GM21447 (cell line): ENCODE measurements around the gene RNF121.

Experiments used
- ATAC-seq: cut with Tn5 transposase; IDR thresholded peaks from one replicate; pipeline ENCODE4 v1.9.1; 2021; ENCODE audit not compliant: unreplicated experiment

RNF121 gene

GRCh38 chr11:71987521-71987920, 58.7 kb downstream of the RNF121 start:
- ATAC-seq: no peak

GRCh38 chr11:71988050-71988449, 59.2 kb downstream of the RNF121 start:
- ATAC-seq: no peak

DNA sequence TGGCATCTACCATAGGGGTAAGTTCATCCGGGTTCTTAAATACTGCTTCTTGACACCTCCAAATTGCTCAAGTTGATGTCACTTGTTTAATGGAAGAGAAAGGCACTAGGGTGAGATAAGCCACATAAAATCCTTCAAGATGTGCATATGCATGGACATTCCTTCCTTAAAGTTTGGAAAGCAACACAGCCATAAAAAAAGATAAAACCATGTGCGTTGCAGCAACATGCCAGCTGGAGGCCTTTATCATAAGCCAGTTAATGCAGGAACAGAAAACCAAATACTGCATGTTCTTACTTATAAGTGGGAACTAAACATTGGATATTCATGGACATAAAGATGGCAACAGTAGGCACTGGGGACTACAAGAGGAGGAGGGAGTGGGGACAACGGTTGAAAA, 61.9 kb downstream of the RNF121 start:
- no peak for ATAC-seq

DNA sequence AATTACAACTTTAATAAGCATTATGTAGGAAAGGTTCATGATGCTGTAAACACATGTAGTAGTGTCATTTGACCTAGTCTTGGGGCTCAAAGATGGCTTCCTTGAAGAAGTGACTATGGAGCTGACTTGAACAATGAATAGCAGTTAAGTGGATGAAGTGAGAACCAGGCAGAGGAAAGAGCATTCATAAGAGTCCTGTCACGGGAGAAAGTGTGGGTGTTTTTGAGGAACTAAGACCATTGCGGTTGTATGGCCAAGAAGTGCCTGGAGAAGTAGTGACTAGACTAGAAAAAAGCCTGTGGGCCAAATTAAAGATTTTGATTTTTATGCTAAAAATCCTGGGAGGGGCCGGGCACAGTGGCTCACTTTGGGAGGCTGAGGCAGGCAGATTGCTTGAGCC, 62.6 kb downstream of the RNF121 start:
- ATAC-seq: peak; percentile 73

DNA sequence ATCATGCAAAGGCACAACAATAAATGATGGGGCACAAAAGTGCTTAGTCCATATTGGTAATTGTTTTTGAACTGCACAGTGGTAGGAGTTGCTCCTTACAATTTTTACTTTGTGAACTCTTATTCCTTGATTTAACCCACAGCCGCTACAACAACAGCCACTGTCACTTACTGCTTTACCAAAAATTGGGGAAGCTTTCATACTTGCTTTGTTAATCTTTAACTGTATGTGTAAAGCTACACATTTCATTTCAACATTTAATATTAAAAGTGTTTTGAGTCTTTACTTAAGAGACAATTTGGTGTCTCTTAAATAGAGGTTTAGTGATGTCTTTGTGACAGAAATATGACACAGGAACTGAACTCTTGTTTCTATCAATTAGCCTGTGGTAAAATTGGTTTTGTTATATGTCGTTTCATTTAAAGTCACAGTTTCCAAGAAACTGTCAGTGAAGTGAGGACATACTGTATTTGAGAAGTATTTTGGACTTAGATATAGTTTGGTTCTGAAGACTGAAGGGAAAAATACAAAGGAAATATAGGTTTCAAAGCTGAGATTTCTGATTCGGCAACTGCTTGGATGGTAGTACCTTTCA, 63.4 kb downstream of the RNF121 start:
- ATAC-seq: no peak

DNA sequence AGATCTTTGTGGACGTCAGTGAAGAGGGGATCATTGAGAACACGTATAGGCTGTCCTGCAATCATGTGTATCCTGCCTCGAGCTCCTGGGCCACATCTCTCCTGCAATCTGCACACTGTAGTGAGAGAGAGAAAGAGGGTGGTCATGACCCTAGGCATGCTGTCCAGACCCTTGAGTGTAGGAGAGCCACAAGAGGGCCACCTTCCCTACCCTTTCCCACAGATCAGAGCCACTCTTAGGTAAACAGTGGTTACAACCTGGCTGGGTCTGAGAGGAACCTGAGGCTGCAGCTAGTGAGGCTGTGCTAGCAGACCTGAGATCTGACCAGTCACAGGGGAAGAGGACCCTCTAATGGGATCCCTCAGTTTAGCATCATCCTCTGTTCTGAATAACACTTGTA, 65.9 kb downstream of the RNF121 start:
- no peak for ATAC-seq

DNA sequence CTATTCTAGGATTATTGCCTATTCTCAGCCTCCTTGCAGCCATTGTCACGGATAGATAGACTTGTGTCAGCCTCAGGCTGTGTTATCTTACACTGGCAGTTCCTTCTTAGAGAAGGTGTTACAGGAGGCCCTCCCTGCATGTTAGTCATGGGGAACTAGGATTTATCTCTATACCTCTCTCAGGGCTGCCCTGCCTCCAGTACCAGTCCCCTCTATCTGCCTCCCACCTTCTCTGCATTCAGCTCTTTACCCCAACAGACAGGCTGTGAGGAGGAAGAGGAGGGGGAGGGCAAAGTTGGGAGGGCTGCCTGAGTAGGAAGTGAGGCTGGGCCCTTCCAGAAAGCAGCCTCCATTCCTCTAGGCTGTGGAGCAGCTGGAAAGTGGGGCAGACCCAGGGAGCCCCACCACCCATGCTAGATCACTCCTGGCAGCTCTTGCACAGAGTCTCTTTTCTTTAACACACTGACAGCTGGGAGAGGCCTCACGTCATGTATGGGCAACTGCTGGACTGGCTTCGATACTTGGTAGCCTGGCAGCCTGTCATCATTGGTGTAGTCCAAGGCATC, 67.0 kb downstream of the RNF121 start:
- no peak for ATAC-seq

- ATAC-seq: no peak
Measured at GRCh38 chr11:71996517-71996916, 67.7 kb downstream of the RNF121 start.

DNA sequence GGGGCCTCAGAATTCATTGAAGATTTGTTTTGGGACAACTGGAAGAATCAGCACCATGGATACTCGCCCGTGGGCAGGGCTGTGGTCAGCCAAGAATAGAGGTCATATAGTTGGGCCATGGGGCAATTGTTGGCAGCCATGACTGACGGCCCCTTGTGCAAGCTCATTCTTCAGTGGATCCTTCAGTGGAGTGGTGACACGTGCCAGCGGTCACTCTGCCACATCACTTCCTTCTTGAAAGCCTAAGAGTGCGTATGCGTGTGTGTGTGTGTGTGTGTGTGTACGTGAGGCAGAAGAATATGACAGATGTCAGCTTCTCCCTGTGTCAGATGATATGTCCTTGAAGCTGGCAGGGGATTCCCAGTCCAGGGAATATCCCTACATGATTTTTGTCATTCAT, 68.1 kb downstream of the RNF121 start:
- ATAC-seq: no peak

GRCh38 chr11:71997594-71997993, 68.7 kb downstream of the RNF121 start:
- ATAC-seq: no peak

- ATAC-seq: no peak
Measured at GRCh38 chr11:71998061-71998460, 69.2 kb downstream of the RNF121 start.

- ATAC-seq: peak; percentile 60
Measured at GRCh38 chr11:71998649-71999310, 69.9 kb downstream of the RNF121 start, which contains the start of gene IL18BP. IL18BP (plus strand) TSS chr11:71998909; CDS start chr11:71999985, 1,076 bp downstream.

DNA sequence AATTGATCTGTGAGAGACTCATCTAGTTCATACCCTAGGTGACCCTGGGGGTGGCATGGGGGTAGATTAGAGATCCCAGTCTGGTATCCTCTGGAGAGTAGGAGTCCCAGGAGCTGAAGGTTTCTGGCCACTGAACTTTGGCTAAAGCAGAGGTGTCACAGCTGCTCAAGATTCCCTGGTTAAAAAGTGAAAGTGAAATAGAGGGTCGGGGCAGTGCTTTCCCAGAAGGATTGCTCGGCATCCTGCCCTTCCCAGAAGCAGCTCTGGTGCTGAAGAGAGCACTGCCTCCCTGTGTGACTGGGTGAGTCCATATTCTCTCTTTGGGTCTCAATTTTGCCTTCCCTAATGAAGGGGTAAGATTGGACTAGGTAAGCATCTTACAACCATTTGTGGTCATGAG, 70.5 kb downstream of the RNF121 start:
- no peak for ATAC-seq

- no peak for ATAC-seq
Measured at GRCh38 chr11:71999798-72000197, 71.0 kb downstream of the RNF121 start.

- ATAC-seq: no peak
Measured at GRCh38 chr11:72000202-72000867, 71.5 kb downstream of the RNF121 start.

DNA sequence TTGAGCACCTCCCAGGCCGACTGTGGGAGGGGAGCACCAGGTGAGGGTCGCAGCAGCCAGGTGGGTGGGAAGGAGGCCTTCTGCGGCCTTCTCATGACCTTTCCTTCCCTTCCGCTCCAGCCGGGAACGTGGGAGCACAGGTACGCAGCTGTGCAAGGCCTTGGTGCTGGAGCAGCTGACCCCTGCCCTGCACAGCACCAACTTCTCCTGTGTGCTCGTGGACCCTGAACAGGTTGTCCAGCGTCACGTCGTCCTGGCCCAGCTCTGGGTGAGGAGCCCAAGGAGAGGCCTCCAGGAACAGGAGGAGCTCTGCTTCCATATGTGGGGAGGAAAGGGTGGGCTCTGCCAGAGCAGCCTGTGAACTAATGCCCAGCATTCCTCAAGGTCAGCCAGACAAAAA, 72.4 kb downstream of the RNF121 start:
- no peak for ATAC-seq

- ATAC-seq: no peak
Measured at GRCh38 chr11:72001834-72002591, 73.2 kb downstream of the RNF121 start.

GRCh38 chr11:72002841-72003775, 74.3 kb downstream of the RNF121 start:
- no peak for ATAC-seq

DNA sequence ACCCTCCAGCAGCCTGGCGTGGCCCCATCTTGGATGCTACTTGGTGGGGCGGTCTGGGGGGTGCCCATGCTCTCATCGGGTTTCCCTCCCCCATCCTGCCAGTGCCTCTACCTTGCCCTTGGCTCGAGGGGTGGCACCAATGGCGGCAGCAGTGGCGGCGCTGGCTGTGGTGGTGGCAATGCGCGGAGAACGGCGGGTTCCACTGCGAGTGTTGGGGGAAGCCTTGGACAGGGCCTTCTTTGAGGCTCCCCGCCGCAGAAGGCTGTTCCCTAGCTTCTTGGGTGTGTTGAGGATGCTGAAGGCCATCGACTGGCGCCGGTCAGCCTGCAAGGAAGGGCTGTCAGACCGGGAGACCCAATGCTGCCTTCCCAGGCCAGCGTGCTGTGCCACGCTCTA, 74.9 kb downstream of the RNF121 start:
- ATAC-seq: no peak
